Uterus (tissue), 4 donors: Measurements from ENCODE around the gene EIF2B4. TPM values are rescaled to one million over a fixed set of nuclear protein-coding genes. Genes with fewer than 3 reads are reported as not detected.
"Not testable (repeated sequence)": the region's sequence is repeated elsewhere in the genome, so short reads cannot be mapped to it uniquely, and the experiment has no call there.

ENCODE experiments used
- DNase-seq, 2 donors: peaks; one replicate each; pipeline ENCODE4 v3.0.0-alpha.2; 2019 to 2020
- H3K27ac ChIP-seq, 2 donors: fragments of 200-600 bp; sonication (generic); 1 replicate in 1 of 2; 2 replicates in 1 of 2; pipeline ENCODE4 v1.5.1; 2016 to 2018
- H3K27me3 ChIP-seq, 2 donors: fragments of 200-600 bp; sonication (generic); one replicate each; pipeline ENCODE4 v1.5.1; 2018 to 2019; ENCODE audit warnings: control low read depth in 1 of 2
- H3K36me3 ChIP-seq, 2 donors: fragments of 200-600 bp; sonication (generic); one replicate each; pipeline ENCODE4 v1.5.1; 2019; ENCODE audit warnings: control low read depth in 1 of 2
- H3K4me1 ChIP-seq, 2 donors: fragments of 200-600 bp; sonication (generic); one replicate each; pipeline ENCODE4 v1.5.1; 2018 to 2019; ENCODE audit warnings: control low read depth in 1 of 2
- H3K4me3 ChIP-seq, 2 donors: fragments of 200-600 bp; sonication (generic); 1 replicate in 1 of 2; 2 replicates in 1 of 2; pipeline ENCODE4 v1.5.1; 2018 to 2019; ENCODE audit warnings: mild to moderate bottlenecking in 1 of 2
- H3K9me3 ChIP-seq, 2 donors: fragments of 200-600 bp; sonication (generic); one replicate each; pipeline ENCODE4 v1.5.1; 2019; ENCODE audit warnings: control low read depth in 1 of 2
- POLR2A ChIP-seq, 2 donors: fragments of 450-650 bp; IDR thresholded peaks; one replicate each; pipeline ENCODE4 v1.6.1; 2016; ENCODE audit warnings: antibody characterized with exemption in 2 of 2, mild to moderate bottlenecking in 1 of 2, moderate library complexity in 1 of 2
- intact Hi-C: fragments of 100-400 bp; cut with DNase I; formaldehyde crosslinking; loops from one replicate; pipeline ENCODE4 v1.15.1; 2023; ENCODE audit warnings: low total_unique reads
- total RNA-seq, 4 donors: library from RNA; depleted of rRNA in 3 of 4; stranded (reverse); fragments of >200 nt in 3 of 4; gene quantifications; one replicate each; pipeline versions ENCODE4 v1.1.0 to v1.2.4, GENCODE V29; 2014 to 2023
- TF ChIP-seq, protein P1 (sequence below), 4 experiments: fragments of 200-600 bp in 2 of 4; fragments of 450-650 bp in 2 of 4; sonication (generic) in 2 of 4; IDR thresholded peaks; one replicate each; pipeline ENCODE4 v1.5.1; 2016 to 2019; ENCODE audit warnings: antibody characterized with exemption in 4 of 4, mild to moderate bottlenecking in 2 of 4, moderate library complexity in 1 of 4
- donor health status: DM: yes; HTN: yes; CAD: no.

EIF2B4 gene
- total RNA-seq, 4 donors from 2014 or later = 7.9 to 51.7 (median 13.8) TPM

DNA sequence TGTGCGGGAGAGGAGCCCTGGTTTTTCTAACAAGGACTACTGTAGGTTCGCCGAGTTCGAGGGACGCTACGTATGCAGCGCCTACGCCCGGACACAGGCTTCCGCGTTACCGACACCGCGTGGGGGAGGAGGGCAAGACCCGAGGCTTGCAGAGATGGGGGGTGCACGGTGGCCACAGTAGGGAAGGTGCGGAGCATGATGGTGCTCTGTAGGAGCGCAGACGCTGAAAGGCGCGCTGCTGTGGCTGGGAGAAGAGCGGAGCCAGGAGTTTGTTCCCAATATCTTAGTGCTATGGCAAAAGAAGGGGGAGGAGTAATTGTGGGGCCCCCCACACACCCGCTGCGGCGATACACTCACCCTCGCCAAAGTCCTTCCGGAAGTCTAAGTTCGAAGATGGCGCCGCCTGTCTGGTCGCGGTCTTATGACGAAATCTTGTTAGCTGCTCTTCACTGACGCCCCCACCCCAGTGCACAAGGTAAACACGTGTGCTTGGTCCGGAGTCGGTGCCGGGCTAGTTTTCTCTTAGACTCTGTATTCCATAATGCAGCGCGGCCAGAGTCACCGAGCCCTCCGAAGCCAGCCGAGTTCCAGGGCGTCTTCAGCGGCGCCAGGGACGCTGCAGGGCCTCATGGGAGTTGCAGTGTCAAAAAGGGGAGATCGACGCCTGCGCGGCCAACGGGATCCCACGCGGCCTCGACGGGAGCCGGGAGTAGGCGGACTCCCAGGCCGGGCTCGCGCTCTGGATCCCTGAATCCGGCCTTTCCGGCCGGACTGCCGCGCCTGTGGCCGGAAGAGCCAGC, 13.6 kb downstream of the EIF2B4 start, which contains the start of gene GTF3C2:
Gene GTF3C2 (minus strand): TSS at position 383 of the 800 bp plus-strand sequence. CDS start 13,210 bp downstream, outside the sequence.
- H3K4me1 ChIP-seq = peaks cover 5 to 7% of the 10 kb centered on the region in 2 donors
- H3K27me3 ChIP-seq = no peaks in the 10 kb centered on the region
- DNase-seq = peak; percentile 94 to 97
- H3K27ac ChIP-seq = peak within 1 kb of the TSS; percentile 80 to 86
- H3K36me3 ChIP-seq = no peaks in the 10 kb centered on the region
- peak; percentile 27 to 32 for TF ChIP-seq POLR2A (IDR thresholded peaks at IDR 0.05)
- TF ChIP-seq, protein P1, sequence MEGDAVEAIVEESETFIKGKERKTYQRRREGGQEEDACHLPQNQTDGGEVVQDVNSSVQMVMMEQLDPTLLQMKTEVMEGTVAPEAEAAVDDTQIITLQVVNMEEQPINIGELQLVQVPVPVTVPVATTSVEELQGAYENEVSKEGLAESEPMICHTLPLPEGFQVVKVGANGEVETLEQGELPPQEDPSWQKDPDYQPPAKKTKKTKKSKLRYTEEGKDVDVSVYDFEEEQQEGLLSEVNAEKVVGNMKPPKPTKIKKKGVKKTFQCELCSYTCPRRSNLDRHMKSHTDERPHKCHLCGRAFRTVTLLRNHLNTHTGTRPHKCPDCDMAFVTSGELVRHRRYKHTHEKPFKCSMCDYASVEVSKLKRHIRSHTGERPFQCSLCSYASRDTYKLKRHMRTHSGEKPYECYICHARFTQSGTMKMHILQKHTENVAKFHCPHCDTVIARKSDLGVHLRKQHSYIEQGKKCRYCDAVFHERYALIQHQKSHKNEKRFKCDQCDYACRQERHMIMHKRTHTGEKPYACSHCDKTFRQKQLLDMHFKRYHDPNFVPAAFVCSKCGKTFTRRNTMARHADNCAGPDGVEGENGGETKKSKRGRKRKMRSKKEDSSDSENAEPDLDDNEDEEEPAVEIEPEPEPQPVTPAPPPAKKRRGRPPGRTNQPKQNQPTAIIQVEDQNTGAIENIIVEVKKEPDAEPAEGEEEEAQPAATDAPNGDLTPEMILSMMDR (IDR thresholded peaks at IDR 0.05) = peak in 3 of 4 experiments; percentile 11 to 16 (median 15)
- peak within 1 kb of the TSS; percentile 73 to 96 for H3K4me3 ChIP-seq
- no peaks in the 10 kb centered on the region for H3K9me3 ChIP-seq
- intact Hi-C loops = no loop called here

DNA sequence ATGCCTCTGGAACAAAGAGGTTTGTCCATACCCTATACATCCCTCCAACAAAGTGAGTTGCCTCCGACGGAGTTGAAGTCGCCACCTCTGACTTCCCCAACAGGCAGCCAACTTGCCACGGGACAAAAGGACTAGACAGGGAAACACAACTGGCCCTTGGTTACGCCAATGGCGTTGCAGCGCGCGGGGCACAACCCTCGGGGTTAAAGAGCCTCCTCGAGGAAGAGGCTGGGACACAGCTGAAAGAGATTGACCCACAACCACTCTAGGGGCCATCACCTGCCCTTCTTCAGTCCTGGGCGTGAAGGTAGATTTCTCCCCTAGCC, 14.1 kb downstream of the EIF2B4 start:
- Histone ChIP-seq H3K9me3 (no peaks in the 10 kb centered on the region), H3K27ac (peak overlapping the region; percentile 80 to 86), H3K36me3 (no peaks in the 10 kb centered on the region), H3K27me3 (no peaks in the 10 kb centered on the region), H3K4me3 (peak overlapping the region; percentile 73 to 96), H3K4me1 (peaks cover 5 to 7% of the 10 kb centered on the region in 2 donors)
- DNase-seq = peak in 1 of 2 donors; percentile 31
- TF ChIP-seq, protein P1 (IDR thresholded peaks at IDR 0.05) = no peak
- intact Hi-C loops = no loop called here

DNA sequence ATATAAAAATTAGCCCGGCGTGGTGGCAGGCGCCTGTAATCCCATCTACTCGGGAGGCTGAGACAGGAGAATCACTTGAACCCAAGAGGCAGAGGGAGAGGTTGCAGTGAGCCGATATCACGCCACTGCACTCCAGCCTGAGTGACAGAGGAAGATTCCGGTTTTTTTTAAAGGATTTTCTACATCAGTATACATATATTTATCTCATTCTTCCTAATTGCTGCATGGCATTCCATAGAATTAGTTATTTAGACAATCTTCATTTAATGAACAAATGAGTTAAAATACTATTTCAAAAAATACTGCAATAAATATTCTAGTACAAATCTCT, 15.6 kb downstream of the EIF2B4 start:
- intact Hi-C loops = no loop called here
- no peaks in the 10 kb centered on the region for H3K27me3 ChIP-seq
- H3K27ac ChIP-seq = no peak overlapping the region
- peaks cover 5 to 7% of the 10 kb centered on the region in 2 donors for H3K4me1 ChIP-seq
- no peak for DNase-seq
- H3K4me3 ChIP-seq = no peak overlapping the region
- no peaks in the 10 kb centered on the region for H3K36me3 ChIP-seq
- H3K9me3 ChIP-seq = no peaks in the 10 kb centered on the region
- TF ChIP-seq POLR2A (IDR thresholded peaks at IDR 0.05) = no peak
- TF ChIP-seq, protein P1 (IDR thresholded peaks at IDR 0.05) = no peak

DNA sequence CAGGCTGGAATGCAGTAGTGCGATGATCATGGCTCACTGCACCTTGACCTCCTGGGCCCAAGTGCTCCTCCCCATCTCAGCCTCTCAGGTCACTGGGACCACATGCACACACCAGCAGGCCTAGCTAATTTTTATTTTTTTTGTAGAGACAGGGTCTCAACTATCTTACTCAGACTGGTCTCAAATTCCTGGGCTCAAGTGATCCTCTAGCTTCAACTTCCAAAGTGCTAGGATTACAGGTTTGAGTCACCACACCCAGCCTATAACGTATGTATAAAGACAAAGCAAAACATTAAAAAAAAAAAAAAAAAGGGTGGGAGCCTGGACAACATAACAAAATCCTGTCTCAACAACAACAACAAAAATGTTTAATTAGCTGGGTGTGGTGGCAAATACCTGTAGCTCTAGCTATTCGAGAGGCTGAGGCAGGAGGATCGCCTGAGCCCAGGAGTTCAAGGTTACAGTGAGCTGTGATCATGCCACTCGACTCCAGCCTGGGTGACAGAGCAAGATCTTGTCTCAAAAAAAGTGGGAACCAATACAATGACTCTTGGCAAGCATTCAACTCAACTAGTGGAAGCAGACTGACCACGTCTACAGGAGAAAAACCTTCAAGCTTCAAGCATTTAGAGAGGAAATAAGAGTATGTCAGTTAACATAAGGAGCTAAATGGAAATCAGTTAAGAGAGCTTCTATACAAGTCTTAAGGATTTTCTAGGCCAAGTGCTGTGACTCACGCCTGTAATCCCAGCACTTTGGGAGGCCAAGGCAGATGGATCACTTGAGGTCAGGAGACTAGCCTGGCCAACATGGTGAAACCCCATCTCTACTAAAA, 16.2 kb downstream of the EIF2B4 start:
- DNase-seq = no peak
- Histone ChIP-seq H3K27me3 (no peaks in the 10 kb centered on the region), H3K9me3 (no peaks in the 10 kb centered on the region), H3K4me1 (peaks cover 5 to 7% of the 10 kb centered on the region in 2 donors), H3K36me3 (no peaks in the 10 kb centered on the region), H3K27ac (no peak overlapping the region), H3K4me3 (no peak overlapping the region)
- TF ChIP-seq, protein P1 (IDR thresholded peaks at IDR 0.05) = no peak
- no peak for TF ChIP-seq POLR2A (IDR thresholded peaks at IDR 0.05)
- intact Hi-C loops = no loop called here

DNA sequence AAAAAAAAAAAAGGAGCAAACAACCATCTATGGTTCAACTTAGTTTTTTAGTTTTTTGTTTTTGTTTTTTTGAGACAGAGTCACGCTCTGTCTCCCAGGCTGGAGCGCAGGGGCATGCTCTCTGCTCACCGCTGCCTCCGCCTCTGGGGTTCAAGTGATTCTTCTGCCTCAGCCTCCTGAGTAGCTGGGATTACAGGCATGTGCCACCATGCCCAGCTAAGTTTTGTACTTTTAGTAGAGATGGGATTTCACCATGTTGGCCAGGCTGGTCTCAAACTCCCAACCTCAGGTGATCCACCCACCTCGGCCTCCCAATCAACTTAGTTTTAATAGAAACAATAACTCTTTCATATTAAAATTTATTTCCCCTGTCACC, 16.8 kb downstream of the EIF2B4 start:
- H3K4me3 ChIP-seq, H3K4me1 ChIP-seq, H3K27ac ChIP-seq, H3K36me3 ChIP-seq, intact Hi-C loops, DNase-seq, H3K9me3 ChIP-seq, H3K27me3 ChIP-seq: not testable (repeated sequence)
